GM18951 (cell line): ENCODE data around the gene TUB.

ENCODE experiments used
- POLR2A ChIP-seq: IDR thresholded peaks from 4 replicates; pipeline ENCODE4 v1.6.1; 2011; ENCODE audit warnings: mild to moderate bottlenecking; ENCODE audit not compliant: insufficient read length, insufficient read depth; ENCODE audit errors: extremely low read depth
- in situ Hi-C: fragments of 300-500 bp; cut with MboI; formaldehyde crosslinking; loops from one replicate; pipeline ENCODE4 v1.12.0; 2022; ENCODE audit warnings: low sequenced_read_pairs, mixed read lengths, inconsistent platforms; ENCODE audit not compliant: unreplicated experiment

TUB gene

GRCh38 chr11:8095371-8095770 is 14.4 kb downstream of the TUB start:
- in situ Hi-C loops, result loop anchor here (10.0 kb wide), 1 partner anchor 91 kb away; no protein-coding TSS in a partner anchor
- no peak for TF ChIP-seq POLR2A

- no peak for TF ChIP-seq POLR2A
- in situ Hi-C loops, result loop anchor here (10.0 kb wide), 1 partner anchor 91 kb away; no protein-coding TSS in a partner anchor
These were observed 15.0 kb downstream of the TUB start for GRCh38 chr11:8095806-8096522.

GRCh38 chr11:8096575-8096974 is 15.6 kb downstream of the TUB start:
- TF ChIP-seq POLR2A, result no peak
- in situ Hi-C loops, result loop anchor here (10.0 kb wide), 1 partner anchor 92 kb away; no protein-coding TSS in a partner anchor

GRCh38 chr11:8097062-8097461 is 16.1 kb downstream of the TUB start:
- in situ Hi-C loops, result loop anchor here (10.0 kb wide), 1 partner anchor 92 kb away; no protein-coding TSS in a partner anchor
- no peak for TF ChIP-seq POLR2A

- no peak for TF ChIP-seq POLR2A
- in situ Hi-C loops, result loop anchor here (10.0 kb wide), 1 partner anchor 93 kb away; no protein-coding TSS in a partner anchor
These were observed 16.5 kb downstream of the TUB start for GRCh38 chr11:8097468-8097867.

- TF ChIP-seq POLR2A, result no peak
- in situ Hi-C loops, result loop anchor here (10.0 kb wide), 1 partner anchor 93 kb away; no protein-coding TSS in a partner anchor
These were observed 16.9 kb downstream of the TUB start for GRCh38 chr11:8097926-8098325.

- TF ChIP-seq POLR2A, result no peak
- in situ Hi-C loops, result loop anchor here (10.0 kb wide), 1 partner anchor 94 kb away; no protein-coding TSS in a partner anchor
These were observed 17.4 kb downstream of the TUB start for GRCh38 chr11:8098361-8098760.

GRCh38 chr11:8098879-8099278 is 17.9 kb downstream of the TUB start:
- in situ Hi-C loops, result loop anchor here (10.0 kb wide), 1 partner anchor 94 kb away; no protein-coding TSS in a partner anchor
- TF ChIP-seq POLR2A, result no peak

GRCh38 chr11:8099291-8099899 is 18.4 kb downstream of the TUB start:
- in situ Hi-C loops, result loop anchor here (10.0 kb wide), 1 partner anchor 95 kb away; no protein-coding TSS in a partner anchor
- no peak for TF ChIP-seq POLR2A

GRCh38 chr11:8100158-8100557 is 19.1 kb downstream of the TUB start:
- in situ Hi-C loops, result no loop called here
- TF ChIP-seq POLR2A, result no peak

- in situ Hi-C loops, result no loop called here
- TF ChIP-seq POLR2A, result no peak
These were observed 19.6 kb downstream of the TUB start for GRCh38 chr11:8100605-8101004.

- in situ Hi-C loops, result no loop called here
These were observed 20.4 kb downstream of the TUB start for GRCh38 chr11:8101421-8101820.

GRCh38 chr11:8102296-8102915 is 21.4 kb downstream of the TUB start:
- in situ Hi-C loops, result no loop called here

More at GRCh38 chr11:8101421-8101820, 20.4 kb downstream of the TUB start:
- no peak for TF ChIP-seq POLR2A

More at GRCh38 chr11:8102296-8102915, 21.4 kb downstream of the TUB start:
- TF ChIP-seq POLR2A, result no peak
